Measurements from ENCODE around the gene IL12RB1.
A peak's percentile ranks its signal among the peaks of the same experiment; 100 is the strongest.

IL12RB1 gene

DNA sequence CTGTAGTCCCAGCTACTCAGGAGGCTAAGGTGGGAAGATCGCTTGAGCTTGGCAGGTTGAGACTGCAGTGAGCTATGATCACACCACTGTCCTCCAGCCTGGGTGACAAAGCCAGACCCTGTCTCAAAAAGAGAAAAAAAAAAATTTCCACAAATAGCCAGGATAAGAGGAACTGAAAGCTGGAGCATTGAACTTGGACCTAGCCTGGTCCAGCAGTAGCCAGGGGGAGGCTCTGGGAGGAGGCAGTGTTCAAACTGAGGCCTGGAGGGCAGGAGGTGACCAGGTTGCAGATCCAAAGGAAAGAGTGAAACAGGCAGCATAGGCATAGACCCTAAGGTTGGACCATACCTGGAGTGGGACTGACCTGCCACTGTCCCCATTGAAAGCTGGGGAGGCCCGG lies 39.4 kb upstream of the IL12RB1 start:
- DNase-seq (ENCODE audit: low read depth), result no peak
- TF ChIP-seq, protein P1, sequence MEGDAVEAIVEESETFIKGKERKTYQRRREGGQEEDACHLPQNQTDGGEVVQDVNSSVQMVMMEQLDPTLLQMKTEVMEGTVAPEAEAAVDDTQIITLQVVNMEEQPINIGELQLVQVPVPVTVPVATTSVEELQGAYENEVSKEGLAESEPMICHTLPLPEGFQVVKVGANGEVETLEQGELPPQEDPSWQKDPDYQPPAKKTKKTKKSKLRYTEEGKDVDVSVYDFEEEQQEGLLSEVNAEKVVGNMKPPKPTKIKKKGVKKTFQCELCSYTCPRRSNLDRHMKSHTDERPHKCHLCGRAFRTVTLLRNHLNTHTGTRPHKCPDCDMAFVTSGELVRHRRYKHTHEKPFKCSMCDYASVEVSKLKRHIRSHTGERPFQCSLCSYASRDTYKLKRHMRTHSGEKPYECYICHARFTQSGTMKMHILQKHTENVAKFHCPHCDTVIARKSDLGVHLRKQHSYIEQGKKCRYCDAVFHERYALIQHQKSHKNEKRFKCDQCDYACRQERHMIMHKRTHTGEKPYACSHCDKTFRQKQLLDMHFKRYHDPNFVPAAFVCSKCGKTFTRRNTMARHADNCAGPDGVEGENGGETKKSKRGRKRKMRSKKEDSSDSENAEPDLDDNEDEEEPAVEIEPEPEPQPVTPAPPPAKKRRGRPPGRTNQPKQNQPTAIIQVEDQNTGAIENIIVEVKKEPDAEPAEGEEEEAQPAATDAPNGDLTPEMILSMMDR (IDR thresholded peaks at IDR 0.05; ENCODE audit: low read depth, low read length, missing control alignments), result no peak
- H3K4me3 ChIP-seq (ENCODE audit: low read depth, low read length), result no peak overlapping the region

DNA sequence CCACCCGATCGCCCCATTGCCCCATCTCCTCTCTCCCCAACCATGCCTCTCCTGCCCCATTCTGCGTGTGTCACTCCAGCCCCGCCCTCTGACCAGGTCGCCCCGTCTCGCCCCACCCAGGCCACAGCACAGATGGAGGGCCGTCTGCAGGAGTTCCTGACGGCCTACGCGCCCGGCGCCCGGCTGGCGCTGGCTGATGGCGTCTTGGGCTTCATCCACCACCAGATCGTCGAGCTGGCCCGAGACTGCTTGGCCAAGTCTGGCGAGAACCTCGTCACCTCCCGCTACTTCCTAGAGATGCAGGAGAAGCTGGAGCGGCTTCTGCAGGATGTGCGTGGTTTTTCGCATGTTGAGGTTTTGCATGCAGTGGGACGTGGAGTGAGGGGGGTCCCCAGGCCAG lies 37.1 kb upstream of the IL12RB1 start:
- TF ChIP-seq, protein P1 (IDR thresholded peaks at IDR 0.05; ENCODE audit: low read depth, low read length, missing control alignments), result no peak

DNA sequence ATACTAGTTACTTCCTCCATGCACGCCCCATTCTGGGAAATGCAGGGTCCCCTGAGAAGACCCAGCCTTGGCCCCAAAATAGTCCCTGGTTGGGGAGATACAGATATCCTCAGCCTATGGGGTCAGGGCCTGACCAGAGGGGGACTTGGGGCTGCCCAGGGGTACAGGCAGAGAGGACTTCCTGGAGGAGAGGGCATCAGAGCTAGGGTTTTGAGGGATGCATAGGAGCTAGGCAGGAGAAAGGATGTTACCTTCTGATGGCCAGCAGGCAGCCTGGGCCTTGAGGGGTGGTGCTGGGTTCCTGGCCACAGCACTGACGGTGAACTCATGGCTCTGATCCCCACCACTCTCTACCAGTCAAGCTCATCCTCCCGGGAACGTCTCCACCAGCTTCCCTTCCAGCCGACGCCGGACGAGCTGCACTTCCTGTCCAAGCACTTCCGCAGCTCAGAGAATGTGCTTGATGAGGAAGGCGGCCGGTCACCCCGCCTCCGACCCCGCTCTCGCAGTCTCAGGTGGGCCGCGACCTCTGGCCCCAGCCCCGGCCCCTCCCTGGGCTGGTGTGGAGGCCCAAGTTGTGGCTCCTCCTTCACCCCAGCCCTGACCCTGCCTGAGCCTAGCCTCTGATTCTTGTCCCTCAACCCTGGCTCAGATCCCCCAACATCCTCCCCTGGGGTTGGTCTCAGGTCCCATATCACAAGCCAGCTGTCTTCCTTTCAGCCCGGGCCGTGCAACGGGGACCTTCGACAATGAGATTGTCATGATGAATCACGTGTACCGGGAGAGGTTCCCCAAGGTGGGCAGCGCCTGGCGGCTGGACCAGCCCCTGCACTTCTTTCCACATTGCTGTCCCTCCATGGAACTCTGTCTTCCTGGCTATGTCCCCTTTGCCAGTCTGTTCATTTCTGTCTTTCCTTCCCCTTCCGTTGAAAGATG lies 36.4 kb upstream of the IL12RB1 start:
- no peak overlapping the region for H3K4me3 ChIP-seq (ENCODE audit: low read depth, low read length)
- TF ChIP-seq, protein P1 (IDR thresholded peaks at IDR 0.05; ENCODE audit: low read depth, low read length, missing control alignments), result no peak
- no peak for DNase-seq (ENCODE audit: low read depth)

More for the DNA sequence above, 37.1 kb upstream of the IL12RB1 start:
- DNase-seq (ENCODE audit: low read depth), result no peak
- H3K4me3 ChIP-seq (ENCODE audit: low read depth, low read length), result no peak overlapping the region

DNA sequence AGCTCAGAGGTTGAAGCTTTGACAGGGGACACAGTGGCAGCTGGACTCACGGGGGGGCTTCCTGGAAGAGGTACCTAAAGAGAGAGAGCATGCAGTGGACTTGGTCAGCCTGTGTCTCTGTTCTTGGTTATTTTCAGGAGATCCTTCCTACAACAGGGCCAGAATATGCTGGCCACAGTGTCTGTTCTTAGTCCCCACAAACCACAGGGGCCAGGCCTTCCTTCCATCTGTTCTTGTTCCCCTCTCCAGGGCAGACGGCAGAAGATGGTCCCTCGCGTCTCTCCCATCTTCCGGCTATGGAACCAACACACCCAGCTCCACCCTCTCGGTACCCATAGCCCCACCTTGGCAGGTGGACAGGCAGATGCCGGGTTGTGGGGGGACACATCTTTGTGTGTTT lies 35.7 kb upstream of the IL12RB1 start:
- no peak for DNase-seq (ENCODE audit: low read depth)
- H3K4me3 ChIP-seq (ENCODE audit: low read depth, low read length), result no peak overlapping the region
- TF ChIP-seq, protein P1 (IDR thresholded peaks at IDR 0.05; ENCODE audit: low read depth, low read length, missing control alignments), result no peak

DNA sequence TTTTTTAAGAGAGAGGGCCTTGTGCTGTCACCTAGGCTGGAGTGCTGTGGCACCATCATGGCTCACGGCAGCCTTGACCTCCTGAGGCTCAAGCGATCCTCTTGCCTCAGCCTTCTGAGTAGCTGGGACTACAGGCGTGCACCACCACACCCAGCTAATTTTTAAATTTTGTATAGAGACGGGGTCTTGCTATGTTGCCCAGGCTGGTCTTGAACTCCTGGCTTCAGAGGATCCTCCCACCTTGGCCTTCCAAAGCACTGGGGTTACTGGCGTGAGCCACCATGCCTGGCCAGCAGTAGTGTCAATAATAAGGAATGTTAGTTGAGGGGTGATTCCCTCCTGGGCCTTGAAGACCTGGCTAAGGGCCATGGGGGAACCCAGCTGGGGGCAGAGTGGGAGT lies 34.4 kb upstream of the IL12RB1 start:
- DNase-seq (ENCODE audit: low read depth), result no peak
- no peak overlapping the region for H3K4me3 ChIP-seq (ENCODE audit: low read depth, low read length)
- TF ChIP-seq, protein P1 (IDR thresholded peaks at IDR 0.05; ENCODE audit: low read depth, low read length, missing control alignments), result no peak

DNA sequence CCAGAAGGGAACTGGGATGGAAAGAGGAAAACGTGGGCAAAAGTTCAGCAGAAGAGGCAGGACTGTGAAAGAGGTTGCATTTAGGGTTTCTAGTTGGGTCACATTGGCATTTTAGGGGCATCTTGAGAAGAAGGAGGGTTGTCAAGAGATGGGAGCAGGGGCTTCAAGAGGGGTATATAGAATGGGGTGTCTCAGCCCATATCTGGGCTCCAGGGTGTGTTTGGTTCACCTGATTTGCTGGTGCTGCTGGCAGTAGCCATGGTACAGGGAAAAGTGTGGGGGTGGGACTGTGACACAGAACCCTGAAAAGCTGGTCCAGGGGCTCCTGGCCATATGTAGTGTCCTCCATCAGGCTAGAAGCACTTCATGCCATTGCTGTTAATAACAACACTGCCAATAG lies 33.4 kb upstream of the IL12RB1 start:
- TF ChIP-seq, protein P1 (IDR thresholded peaks at IDR 0.05; ENCODE audit: low read depth, low read length, missing control alignments), result no peak
- no peak for DNase-seq (ENCODE audit: low read depth)
- no peak overlapping the region for H3K4me3 ChIP-seq (ENCODE audit: low read depth, low read length)

DNA sequence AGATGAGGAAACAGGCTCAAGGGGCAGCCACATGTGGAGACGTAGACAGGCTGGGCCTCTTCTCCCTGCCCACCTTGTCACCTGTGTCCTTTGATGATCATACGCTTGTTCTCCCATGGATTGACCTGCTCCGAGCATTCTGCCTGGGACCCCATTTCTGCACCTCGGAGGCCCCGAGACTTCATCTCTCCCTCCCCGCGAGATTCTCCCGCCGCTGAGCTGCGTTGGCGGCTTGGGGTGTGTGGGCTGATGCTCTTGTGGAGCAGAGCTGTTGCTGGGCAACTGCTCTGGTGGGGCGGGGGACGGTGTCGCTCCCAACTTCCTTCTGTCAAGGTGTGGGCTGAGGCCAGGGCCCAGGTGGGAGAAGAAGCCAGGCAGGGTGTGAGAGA lies 33.0 kb upstream of the IL12RB1 start:
- no peak for DNase-seq (ENCODE audit: low read depth)

More for the DNA sequence above, 33.0 kb upstream of the IL12RB1 start:
- H3K4me3 ChIP-seq (ENCODE audit: low read depth, low read length), result peak overlapping the region; percentile 81
- TF ChIP-seq, protein P1 (IDR thresholded peaks at IDR 0.05; ENCODE audit: low read depth, low read length, missing control alignments), result no peak

Measured in GM12864 (cell line).